ENCODE measurements around the gene TTLL6.
"Not testable (repeated sequence)": the region's sequence is repeated elsewhere in the genome, so short reads cannot be mapped to it uniquely, and the experiment has no call there.

Gene TTLL6

DNA sequence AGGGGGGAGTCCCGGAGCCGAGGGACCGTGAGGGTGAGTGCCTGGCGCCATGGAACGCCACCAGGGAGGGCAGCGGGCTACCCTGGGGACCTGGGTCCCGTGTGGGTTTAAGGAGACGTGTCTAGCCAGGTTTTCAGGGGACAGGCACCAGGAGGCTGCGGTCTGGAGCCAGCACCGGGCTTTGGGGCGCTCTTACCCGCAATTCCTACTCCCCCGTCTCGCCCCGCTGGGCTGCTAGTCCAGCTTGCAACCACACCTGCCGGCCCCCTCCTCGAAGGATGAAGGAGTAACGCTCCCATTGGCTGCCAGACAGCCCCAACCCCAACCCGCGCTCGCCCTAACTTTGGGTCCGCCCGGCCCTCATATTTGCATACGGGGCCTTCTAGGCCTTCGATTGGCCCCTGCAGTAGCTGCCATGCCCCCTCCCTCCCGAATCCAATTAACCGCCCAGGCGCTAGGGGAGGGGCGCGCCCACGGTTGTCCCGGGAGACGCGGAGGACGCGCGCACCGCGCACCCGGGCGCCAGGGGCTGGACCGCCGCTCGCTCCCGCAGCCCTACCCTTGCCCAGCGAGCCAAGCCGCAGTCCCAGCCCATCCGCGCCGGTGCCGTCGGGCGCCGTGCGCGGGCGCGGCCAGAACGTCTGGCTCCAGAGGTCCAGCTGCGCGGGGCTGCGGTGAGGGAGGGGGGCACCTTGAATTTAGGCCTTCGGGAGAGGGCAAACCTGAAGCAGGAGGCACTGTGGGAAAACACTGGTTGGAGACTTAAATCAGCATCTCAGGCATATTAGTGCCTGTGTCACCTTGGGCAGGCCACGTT lies at the start of gene TTLL6:
TSS of gene TTLL6 (minus strand) at position 456 of the 817 bp plus-strand sequence. CDS start at position 299, 157 bp downstream.
- DNase-seq (ENCODE audit: low spot score), result peak; percentile 63

GRCh38 chr17:48860456-48860855 lies 43.4 kb upstream of the TTLL6 start:
- DNase-seq (ENCODE audit: low spot score), result no peak

- DNase-seq (ENCODE audit: low spot score), result no peak
Observed at GRCh38 chr17:48860034-48860433, 43.0 kb upstream of the TTLL6 start.

GRCh38 chr17:48856122-48856821 lies 39.2 kb upstream of the TTLL6 start:
- no peak for DNase-seq (ENCODE audit: low spot score)

- no peak for DNase-seq (ENCODE audit: low spot score)
Observed at GRCh38 chr17:48854774-48855476, 37.9 kb upstream of the TTLL6 start.

GRCh38 chr17:48850792-48851323 lies 33.8 kb upstream of the TTLL6 start:
- no peak for DNase-seq (ENCODE audit: low spot score)

DNA sequence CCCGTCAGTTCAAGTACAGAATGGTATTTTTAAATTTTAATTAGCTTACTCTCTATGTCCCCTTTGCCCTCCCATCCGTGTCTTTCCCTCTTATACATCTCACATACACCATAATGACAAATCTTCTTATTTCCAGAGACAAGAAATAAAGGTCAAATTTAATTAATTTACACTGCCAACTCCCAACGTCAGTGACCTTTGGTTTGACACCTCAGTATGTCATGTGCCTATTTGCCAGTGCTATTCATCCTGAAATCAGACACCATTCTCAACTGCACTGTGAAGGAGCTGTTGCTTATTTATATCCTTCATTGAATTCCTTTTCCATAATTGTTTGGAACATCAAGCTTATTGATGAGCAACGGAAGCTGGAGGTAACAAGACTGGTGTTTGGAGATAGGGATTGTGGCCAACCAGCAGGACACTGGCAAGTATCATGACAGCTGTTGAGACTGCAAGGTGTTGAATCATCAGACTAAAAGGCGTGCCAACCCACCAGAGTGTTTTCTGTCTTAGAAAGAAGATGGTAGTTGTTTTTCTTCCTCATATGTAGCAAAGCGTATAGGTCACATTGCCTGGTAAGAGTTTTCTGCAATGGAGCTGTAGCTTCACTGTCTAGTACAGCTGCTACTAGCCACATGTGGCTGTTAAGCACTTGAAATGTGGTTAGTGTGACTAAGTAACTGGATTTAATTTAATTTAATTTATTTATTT lies 26.3 kb upstream of the TTLL6 start:
- DNase-seq (ENCODE audit: low spot score), result no peak

GRCh38 chr17:48842746-48843145 lies 25.7 kb upstream of the TTLL6 start:
- no peak for DNase-seq (ENCODE audit: low spot score)

DNA sequence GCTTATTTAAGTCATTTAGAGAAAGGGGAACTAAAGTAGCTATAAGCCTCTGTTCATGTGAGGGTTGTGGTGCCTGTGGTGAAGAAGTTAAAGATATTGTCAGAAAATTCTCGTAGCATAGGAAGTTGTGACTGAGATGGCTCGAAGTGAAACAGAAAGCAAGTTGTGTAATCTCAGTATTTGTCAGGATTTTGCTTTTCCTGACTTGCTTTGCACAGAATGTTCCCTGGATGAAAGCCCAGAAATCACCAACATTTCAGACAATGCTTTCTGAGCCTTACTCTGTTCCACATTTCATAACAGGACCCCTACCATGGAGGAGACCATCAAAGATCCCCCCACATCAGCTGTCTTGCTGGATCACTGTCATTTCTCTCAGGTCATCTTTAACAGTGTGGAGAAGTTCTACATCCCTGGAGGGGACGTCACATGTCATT lies 24.4 kb upstream of the TTLL6 start:
- peak; percentile 65 for DNase-seq (ENCODE audit: low spot score)

GRCh38 chr17:48840441-48840840 lies 23.4 kb upstream of the TTLL6 start:
- no peak for DNase-seq (ENCODE audit: low spot score)

GRCh38 chr17:48837458-48837857 lies 20.4 kb upstream of the TTLL6 start:
- DNase-seq (ENCODE audit: low spot score), result not testable (repeated sequence)

GRCh38 chr17:48835971-48836370 lies 18.9 kb upstream of the TTLL6 start:
- DNase-seq (ENCODE audit: low spot score), result no peak

DNA sequence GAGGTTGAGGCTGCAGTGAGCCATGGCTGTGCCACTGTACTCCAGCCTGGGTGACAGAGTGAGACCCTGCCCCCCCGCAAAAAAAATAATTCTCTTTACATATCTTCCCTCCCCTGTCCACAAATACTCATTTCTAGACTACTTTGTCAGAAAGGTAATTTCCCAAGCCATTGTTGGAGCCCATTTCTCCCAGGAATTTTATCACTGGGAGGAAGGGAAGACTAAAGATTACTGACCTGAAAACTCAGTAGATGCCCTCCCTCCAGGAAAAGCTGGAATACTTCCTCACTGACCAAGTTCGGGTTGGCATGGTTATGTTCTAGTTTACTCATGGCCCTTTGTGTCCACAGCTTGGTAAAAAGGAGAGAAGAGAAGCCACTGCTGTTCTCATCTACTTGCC lies 17.9 kb upstream of the TTLL6 start:
- no peak for DNase-seq (ENCODE audit: low spot score)

GRCh38 chr17:48831549-48831883 lies 14.5 kb upstream of the TTLL6 start:
- no peak for DNase-seq (ENCODE audit: low spot score)

GRCh38 chr17:48830840-48831548 lies 14.0 kb upstream of the TTLL6 start, which contains the start of gene CALCOCO2:
Gene CALCOCO2 (plus strand): TSS chr17:48831035. CDS start chr17:48841708, 10,673 bp downstream.
- peak; percentile 95 for DNase-seq (ENCODE audit: low spot score)

DNA sequence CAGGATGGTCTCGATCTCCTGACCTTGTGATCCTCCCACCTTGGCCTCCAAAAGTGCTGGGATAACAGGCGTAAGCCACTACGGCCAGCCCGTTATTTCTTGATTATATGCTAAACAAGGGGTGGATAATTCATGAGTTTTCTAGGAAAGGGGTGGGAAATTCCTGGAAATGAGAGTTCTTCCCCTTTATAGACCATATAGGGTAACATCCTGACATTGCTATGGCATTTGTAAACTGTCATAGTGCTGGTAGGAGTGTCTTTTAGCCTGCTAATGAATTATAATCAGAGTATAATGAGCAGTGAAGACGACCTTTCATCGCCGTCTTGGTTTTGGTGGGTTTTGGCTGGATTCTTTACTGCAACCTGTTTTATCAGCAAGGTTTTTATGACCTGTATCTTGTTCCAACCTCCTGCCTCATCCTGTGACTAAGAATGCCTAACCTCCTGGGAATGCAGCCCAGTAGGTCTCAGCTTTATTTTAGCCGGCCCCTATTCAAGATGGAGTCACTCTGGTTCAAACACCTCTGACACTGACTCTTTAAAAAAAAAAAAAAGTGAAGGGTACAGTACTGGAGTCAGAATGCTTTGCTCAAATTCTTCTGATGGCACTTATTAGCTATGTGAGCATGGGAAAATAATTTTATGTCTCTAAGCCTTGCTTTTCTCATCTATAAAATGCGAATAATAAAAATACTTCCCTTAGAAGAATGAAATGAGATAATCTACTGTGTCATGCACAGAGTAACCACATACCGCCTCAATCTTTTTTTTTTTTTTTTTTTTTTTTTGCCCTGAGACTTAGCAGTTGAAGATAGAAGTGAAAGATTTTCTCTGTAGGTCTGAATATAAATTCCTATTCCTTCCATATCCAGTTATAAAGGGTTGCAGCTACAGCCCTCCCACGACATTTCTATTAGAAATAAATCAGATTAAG lies 8.7 kb upstream of the TTLL6 start:
- DNase-seq (ENCODE audit: low spot score), result no peak

- not testable (repeated sequence) for DNase-seq (ENCODE audit: low spot score)
Observed at GRCh38 chr17:48820936-48821335, 3.9 kb upstream of the TTLL6 start.

- no peak for DNase-seq (ENCODE audit: low spot score)
Observed at GRCh38 chr17:48819466-48819865, 2.4 kb upstream of the TTLL6 start.

DNA sequence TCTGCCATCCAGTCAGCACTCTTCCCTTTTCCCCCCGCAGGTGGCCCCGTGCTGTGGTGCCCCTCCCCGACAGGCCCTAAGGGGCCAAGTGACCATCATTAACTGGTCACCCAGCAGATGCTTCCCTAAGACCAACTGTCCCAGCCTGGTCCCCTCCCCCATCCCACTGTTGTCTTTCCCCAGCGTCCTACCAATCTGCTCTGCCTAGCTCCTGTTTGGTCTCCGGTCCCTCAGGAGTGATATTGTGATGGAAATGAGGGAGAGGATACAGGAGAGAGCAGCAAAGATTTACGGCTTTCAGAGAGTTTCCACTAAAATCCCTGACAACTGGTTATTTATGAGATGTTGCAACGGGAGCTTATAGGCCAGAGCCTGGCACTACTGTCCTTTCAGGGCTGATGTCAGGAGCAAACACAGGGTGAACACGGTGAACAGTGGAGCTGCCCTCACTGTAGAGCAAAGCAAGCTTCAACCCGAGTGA lies 1.4 kb upstream of the TTLL6 start:
- DNase-seq (ENCODE audit: low spot score), result no peak

GRCh38 chr17:48816438-48816773 lies 623 bp downstream of the TTLL6 start:
- no peak for DNase-seq (ENCODE audit: low spot score)

Data from NAMALWA (cell line).